HT-29 (cell line): ENCODE results near the gene IFT81. TPM values are rescaled to one million over a fixed set of nuclear protein-coding genes. Genes with fewer than 3 reads are reported as not detected.
"Not testable (repeated sequence)": the region's sequence is repeated elsewhere in the genome, so short reads cannot be mapped to it uniquely, and the experiment has no call there.

Experiments
- DNase-seq: peaks from one replicate; pipeline ENCODE4 v3.0.0-alpha.2; 2015; ENCODE audit warnings: low spot score
- total RNA-seq: library from RNA; depleted of rRNA; stranded (reverse); fragments of >200 nt; shearing (Covaris generic); gene quantifications from 2 replicates; pipeline ENCODE4 v1.2.3, GENCODE V29; 2014

The IFT81 gene
- total RNA-seq, 1 experiment from 2014 or later = 5.5 TPM

- no peak for DNase-seq
Observed at GRCh38 chr12:110243227-110243626, 119.1 kb downstream of the IFT81 start.

GRCh38 chr12:110244372-110244771, 120.2 kb downstream of the IFT81 start:
- no peak for DNase-seq

GRCh38 chr12:110244829-110245228, 120.7 kb downstream of the IFT81 start:
- DNase-seq = no peak

- DNase-seq = no peak
Observed at GRCh38 chr12:110245369-110245772, 121.2 kb downstream of the IFT81 start.

GRCh38 chr12:110246636-110247339, 122.6 kb downstream of the IFT81 start:
- no peak for DNase-seq

- peak; percentile 88 for DNase-seq
Observed at GRCh38 chr12:110247340-110248095, 123.4 kb downstream of the IFT81 start.

- DNase-seq = no peak
Observed at GRCh38 chr12:110248096-110248447, 123.9 kb downstream of the IFT81 start.

GRCh38 chr12:110249105-110249504, 124.9 kb downstream of the IFT81 start:
- no peak for DNase-seq

- DNase-seq = peak; percentile 83
Observed at GRCh38 chr12:110249716-110250225, 125.6 kb downstream of the IFT81 start.

- no peak for DNase-seq
Observed at GRCh38 chr12:110251381-110251780, 127.2 kb downstream of the IFT81 start.

GRCh38 chr12:110252716-110253115, 128.6 kb downstream of the IFT81 start:
- no peak for DNase-seq

- no peak for DNase-seq
Observed at GRCh38 chr12:110253176-110253575, 129.0 kb downstream of the IFT81 start.

- DNase-seq = no peak
Observed at GRCh38 chr12:110254971-110255540, 130.9 kb downstream of the IFT81 start.

- DNase-seq = not testable (repeated sequence)
Observed at GRCh38 chr12:110255890-110256456, 131.8 kb downstream of the IFT81 start.

- no peak for DNase-seq
Observed at GRCh38 chr12:110256780-110257431, 132.7 kb downstream of the IFT81 start.

GRCh38 chr12:110258466-110258865, 134.3 kb downstream of the IFT81 start:
- no peak for DNase-seq

GRCh38 chr12:110262442-110263388, 138.6 kb downstream of the IFT81 start:
- DNase-seq = no peak

- no peak for DNase-seq
Observed at GRCh38 chr12:110266381-110266960, 142.3 kb downstream of the IFT81 start.

GRCh38 chr12:110266980-110267620, 142.9 kb downstream of the IFT81 start:
- DNase-seq = peak; percentile 49
